Uterus (tissue), 4 donors: ENCODE results near the gene AGPAT1. TPM values are rescaled to one million over a fixed set of nuclear protein-coding genes. Genes with fewer than 3 reads are reported as not detected.

Source experiments
- DNase-seq, 2 donors: peaks; one replicate each; pipeline ENCODE4 v3.0.0-alpha.2; 2019 to 2020
- H3K27ac ChIP-seq, 2 donors: fragments of 200-600 bp; sonication (generic); 1 replicate in 1 of 2; 2 replicates in 1 of 2; pipeline ENCODE4 v1.5.1; 2016 to 2018
- H3K27me3 ChIP-seq, 2 donors: fragments of 200-600 bp; sonication (generic); one replicate each; pipeline ENCODE4 v1.5.1; 2018 to 2019; ENCODE audit warnings: control low read depth in 1 of 2
- H3K36me3 ChIP-seq, 2 donors: fragments of 200-600 bp; sonication (generic); one replicate each; pipeline ENCODE4 v1.5.1; 2019; ENCODE audit warnings: control low read depth in 1 of 2
- H3K4me1 ChIP-seq, 2 donors: fragments of 200-600 bp; sonication (generic); one replicate each; pipeline ENCODE4 v1.5.1; 2018 to 2019; ENCODE audit warnings: control low read depth in 1 of 2
- H3K4me3 ChIP-seq, 2 donors: fragments of 200-600 bp; sonication (generic); 1 replicate in 1 of 2; 2 replicates in 1 of 2; pipeline ENCODE4 v1.5.1; 2018 to 2019; ENCODE audit warnings: mild to moderate bottlenecking in 1 of 2
- H3K9me3 ChIP-seq, 2 donors: fragments of 200-600 bp; sonication (generic); one replicate each; pipeline ENCODE4 v1.5.1; 2019; ENCODE audit warnings: control low read depth in 1 of 2
- POLR2A ChIP-seq, 2 donors: fragments of 450-650 bp; IDR thresholded peaks; one replicate each; pipeline ENCODE4 v1.6.1; 2016; ENCODE audit warnings: antibody characterized with exemption in 2 of 2, mild to moderate bottlenecking in 1 of 2, moderate library complexity in 1 of 2
- intact Hi-C: fragments of 100-400 bp; cut with DNase I; formaldehyde crosslinking; loops from one replicate; pipeline ENCODE4 v1.15.1; 2023; ENCODE audit warnings: low total_unique reads
- total RNA-seq, 4 donors: library from RNA; depleted of rRNA in 3 of 4; stranded (reverse); fragments of >200 nt in 3 of 4; gene quantifications; one replicate each; pipeline versions ENCODE4 v1.1.0 to v1.2.4, GENCODE V29; 2014 to 2023
- TF ChIP-seq, protein P1 (sequence below), 4 experiments: fragments of 200-600 bp in 2 of 4; fragments of 450-650 bp in 2 of 4; sonication (generic) in 2 of 4; IDR thresholded peaks; one replicate each; pipeline ENCODE4 v1.5.1; 2016 to 2019; ENCODE audit warnings: antibody characterized with exemption in 4 of 4, mild to moderate bottlenecking in 2 of 4, moderate library complexity in 1 of 4
- donor health status: DM: yes; HTN: yes; CAD: no.

AGPAT1 gene
- total RNA-seq, 4 donors from 2014 or later = 14.2 to 71.2 (median 37.7) TPM

DNA sequence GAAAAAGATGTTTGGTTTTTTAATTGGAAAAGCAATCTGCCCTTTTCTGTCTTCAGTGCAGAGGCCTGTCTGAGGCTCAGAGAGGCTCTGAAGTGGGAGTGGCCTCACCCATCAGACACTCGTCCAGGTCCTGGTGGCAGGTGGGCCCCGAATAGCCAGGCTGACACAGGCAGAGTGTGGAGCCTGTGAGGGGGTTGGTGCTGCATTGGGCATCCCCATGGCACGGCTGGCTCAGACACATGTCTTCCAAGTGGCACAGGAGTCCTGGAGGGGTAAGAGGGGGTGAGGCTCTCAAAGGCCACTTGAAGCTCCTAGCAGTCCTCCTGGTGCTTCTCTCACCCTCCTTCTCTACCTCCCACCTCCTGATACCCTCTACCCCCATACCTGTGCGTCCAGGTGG, 44.1 kb upstream of the AGPAT1 start:
- TF ChIP-seq, protein P1, sequence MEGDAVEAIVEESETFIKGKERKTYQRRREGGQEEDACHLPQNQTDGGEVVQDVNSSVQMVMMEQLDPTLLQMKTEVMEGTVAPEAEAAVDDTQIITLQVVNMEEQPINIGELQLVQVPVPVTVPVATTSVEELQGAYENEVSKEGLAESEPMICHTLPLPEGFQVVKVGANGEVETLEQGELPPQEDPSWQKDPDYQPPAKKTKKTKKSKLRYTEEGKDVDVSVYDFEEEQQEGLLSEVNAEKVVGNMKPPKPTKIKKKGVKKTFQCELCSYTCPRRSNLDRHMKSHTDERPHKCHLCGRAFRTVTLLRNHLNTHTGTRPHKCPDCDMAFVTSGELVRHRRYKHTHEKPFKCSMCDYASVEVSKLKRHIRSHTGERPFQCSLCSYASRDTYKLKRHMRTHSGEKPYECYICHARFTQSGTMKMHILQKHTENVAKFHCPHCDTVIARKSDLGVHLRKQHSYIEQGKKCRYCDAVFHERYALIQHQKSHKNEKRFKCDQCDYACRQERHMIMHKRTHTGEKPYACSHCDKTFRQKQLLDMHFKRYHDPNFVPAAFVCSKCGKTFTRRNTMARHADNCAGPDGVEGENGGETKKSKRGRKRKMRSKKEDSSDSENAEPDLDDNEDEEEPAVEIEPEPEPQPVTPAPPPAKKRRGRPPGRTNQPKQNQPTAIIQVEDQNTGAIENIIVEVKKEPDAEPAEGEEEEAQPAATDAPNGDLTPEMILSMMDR (IDR thresholded peaks at IDR 0.05) = no peak
- intact Hi-C loops = no loop called here
- H3K27me3 ChIP-seq = no peaks in the 10 kb centered on the region
- DNase-seq = no peak
- H3K36me3 ChIP-seq = no peaks in the 10 kb centered on the region
- no peak overlapping the region for H3K27ac ChIP-seq
- no peak overlapping the region for H3K4me3 ChIP-seq
- no peaks in the 10 kb centered on the region for H3K4me1 ChIP-seq
- no peaks in the 10 kb centered on the region for H3K9me3 ChIP-seq

GRCh38 chr6:32218167-32218566, 42.3 kb upstream of the AGPAT1 start:
- TF ChIP-seq POLR2A (IDR thresholded peaks at IDR 0.05) = no peak
- TF ChIP-seq, protein P1 (IDR thresholded peaks at IDR 0.05) = no peak
- Histone ChIP-seq H3K4me3 (no peak overlapping the region), H3K36me3 (no peaks in the 10 kb centered on the region), H3K4me1 (no peaks in the 10 kb centered on the region), H3K9me3 (no peaks in the 10 kb centered on the region), H3K27ac (no peak overlapping the region), H3K27me3 (no peaks in the 10 kb centered on the region)
- intact Hi-C loops = no loop called here
- DNase-seq = no peak

DNA sequence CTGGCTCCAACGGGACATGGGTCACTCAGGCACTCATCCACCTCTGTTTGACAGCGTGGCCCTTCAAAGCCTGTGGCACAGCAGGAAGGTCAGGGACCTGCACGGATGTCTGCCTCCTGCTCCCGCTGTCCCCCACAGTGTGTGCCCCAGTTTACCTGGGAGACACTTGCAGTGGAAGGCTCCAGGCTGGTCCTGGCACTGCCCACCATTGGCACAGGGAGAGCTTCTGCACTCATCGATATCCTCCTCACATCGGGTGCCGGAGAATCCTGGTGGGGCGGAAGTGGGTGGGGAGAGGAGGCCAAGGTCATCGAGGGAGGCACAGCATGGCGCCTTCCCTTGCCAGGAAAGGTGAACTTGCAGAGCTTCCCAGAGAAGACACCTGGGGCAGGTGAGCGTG, 41.1 kb upstream of the AGPAT1 start:
- H3K27ac ChIP-seq = no peak overlapping the region
- no peaks in the 10 kb centered on the region for H3K4me1 ChIP-seq
- no peak for DNase-seq
- TF ChIP-seq, protein P1 (IDR thresholded peaks at IDR 0.05) = no peak
- TF ChIP-seq POLR2A (IDR thresholded peaks at IDR 0.05) = no peak
- no peaks in the 10 kb centered on the region for H3K9me3 ChIP-seq
- no peak overlapping the region for H3K4me3 ChIP-seq
- intact Hi-C loops = no loop called here
- no peaks in the 10 kb centered on the region for H3K36me3 ChIP-seq
- no peaks in the 10 kb centered on the region for H3K27me3 ChIP-seq

DNA sequence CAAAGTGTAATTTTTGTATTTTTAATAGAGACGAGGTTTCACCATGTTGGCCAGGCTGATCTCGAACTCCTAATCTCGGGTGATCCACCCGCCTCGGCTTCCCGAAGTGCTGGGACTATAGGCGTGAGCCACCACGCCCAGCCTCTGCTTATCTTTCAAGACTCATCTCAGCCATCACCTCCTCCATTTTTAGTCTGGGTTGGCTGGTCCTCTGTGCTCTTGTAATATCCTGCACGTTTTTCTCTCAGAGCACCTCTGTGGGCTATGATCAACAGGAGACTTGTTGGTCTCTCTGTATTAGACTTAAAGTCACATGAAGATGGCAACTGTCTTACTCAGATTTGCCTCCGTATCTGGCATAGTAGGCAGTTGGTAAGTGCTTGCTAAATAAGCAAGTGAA, 40.4 kb upstream of the AGPAT1 start:
- intact Hi-C loops = no loop called here
- Histone ChIP-seq H3K27ac (no peak overlapping the region), H3K9me3 (no peaks in the 10 kb centered on the region), H3K36me3 (no peaks in the 10 kb centered on the region), H3K4me3 (no peak overlapping the region), H3K27me3 (no peaks in the 10 kb centered on the region), H3K4me1 (no peaks in the 10 kb centered on the region)
- TF ChIP-seq, protein P1 (IDR thresholded peaks at IDR 0.05) = no peak
- no peak for TF ChIP-seq POLR2A (IDR thresholded peaks at IDR 0.05)
- DNase-seq = no peak

- TF ChIP-seq, protein P1 (IDR thresholded peaks at IDR 0.05) = no peak
- TF ChIP-seq POLR2A (IDR thresholded peaks at IDR 0.05) = no peak
- intact Hi-C loops = no loop called here
- H3K9me3 ChIP-seq = no peaks in the 10 kb centered on the region
- no peak for DNase-seq
- H3K27ac ChIP-seq = no peak overlapping the region
- H3K36me3 ChIP-seq = no peaks in the 10 kb centered on the region
- no peaks in the 10 kb centered on the region for H3K27me3 ChIP-seq
- H3K4me1 ChIP-seq = no peaks in the 10 kb centered on the region
- H3K4me3 ChIP-seq = no peak overlapping the region
These were observed 39.7 kb upstream of the AGPAT1 start for GRCh38 chr6:32215617-32216016.
